Measurements from ENCODE around the gene PFDN6. TPM values are rescaled to one million over a fixed set of nuclear protein-coding genes. Genes with fewer than 3 reads are reported as not detected.

Gene PFDN6
- total RNA-seq, 1 experiment from 2014 or later: 85.8 TPM

DNA sequence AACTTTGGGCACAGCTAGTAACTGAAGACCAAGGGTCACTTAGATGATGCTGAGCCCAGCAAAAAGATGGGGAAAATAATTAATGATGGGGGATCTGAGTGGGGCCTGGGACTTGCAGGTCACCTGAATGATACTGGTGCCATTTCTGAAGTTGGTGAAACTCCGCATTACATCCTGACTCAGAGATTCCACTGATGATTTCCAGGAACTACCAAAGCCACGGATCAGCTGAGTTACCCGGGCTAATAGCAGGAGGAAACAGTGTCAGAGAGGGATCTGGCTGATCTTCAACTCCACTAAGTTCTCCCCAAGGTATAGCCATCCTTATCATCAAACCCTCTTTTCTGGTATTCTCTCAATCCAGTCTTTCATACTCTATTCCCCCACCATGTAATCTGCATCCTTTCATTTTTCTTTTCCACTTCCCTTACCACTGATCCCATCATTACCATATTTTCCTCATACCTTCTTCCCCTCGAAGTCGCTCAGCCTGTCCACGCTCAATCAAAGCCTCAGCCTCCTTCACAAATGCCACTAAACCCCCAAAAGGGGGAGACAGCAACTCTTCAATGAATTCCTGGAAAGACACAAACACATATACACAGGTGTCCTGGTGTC, 37.9 kb upstream of the PFDN6 start:
- no peak overlapping the region for H2BK5ac ChIP-seq (ENCODE audit: insufficient read length, low read length)
- no peaks in the 10 kb centered on the region for H3K9me3 ChIP-seq (ENCODE audit: control insufficient read depth, low read depth, low read length)
- no peaks in the 10 kb centered on the region; the same call in 1 of the 2 replicates for H3K4me1 ChIP-seq (ENCODE audit: insufficient read depth, low read length)
- H3K36me3 Mint-ChIP-seq (ENCODE audit: insufficient read depth in 1 of 3, low read depth in 3 of 3): peaks cover 10 to 29% (median 23%) of the 10 kb centered on the region in 3 experiments; a peak in 6 of 7 replicates
- H3K27me3 ChIP-seq (ENCODE audit: insufficient read depth, low read length): no peaks in the 10 kb centered on the region; the same call in 1 of the 2 replicates
- no peak overlapping the region for H3K4ac ChIP-seq (ENCODE audit: low read depth, low read length)
- no peak overlapping the region for H2BK15ac ChIP-seq (ENCODE audit: low read depth, low read length)
- 100% methylated on average over 3 of the region's 6 CpGs for WGBS (ENCODE audit: extremely low coverage, insufficient read length, low lambda C conversion rate)
- no peak overlapping the region for H3K9ac ChIP-seq (ENCODE audit: extremely low read depth, insufficient read length, low read length)
- no peak overlapping the region for H3K27ac ChIP-seq (ENCODE audit: insufficient read length, low read depth, low read length)
- no peak for DNase-seq
- no peak overlapping the region for H3K18ac ChIP-seq (ENCODE audit: insufficient read length, low read depth, low read length)
- H4K8ac ChIP-seq (replicated peaks; ENCODE audit: insufficient read length, low read depth, low read length): no peak overlapping the region
- H3K4me3 Mint-ChIP-seq: no peak overlapping the region; a peak in 1 of 5 replicates
- no peak overlapping the region for H3K27ac Mint-ChIP-seq
- H3K14ac ChIP-seq (ENCODE audit: insufficient read depth, low read length): no peak overlapping the region
- H4K20me1 ChIP-seq (ENCODE audit: control insufficient read depth, insufficient read depth, insufficient read length): no peaks in the 10 kb centered on the region
- H3K9me3 Mint-ChIP-seq: no peaks in the 10 kb centered on the region; a peak in 1 of 5 replicates
- no peak overlapping the region for H3K56ac ChIP-seq (ENCODE audit: insufficient read length, low read depth, low read length)
- no peaks in the 10 kb centered on the region for H3K79me1 ChIP-seq (ENCODE audit: insufficient read depth, low read depth, low read length, poor library complexity, severe bottlenecking)
- no peak overlapping the region for H3K23ac ChIP-seq (ENCODE audit: insufficient read length, low read depth, low read length)
- no peak overlapping the region for H2AFZ ChIP-seq (ENCODE audit: low read length)
- TF ChIP-seq, protein P1, sequence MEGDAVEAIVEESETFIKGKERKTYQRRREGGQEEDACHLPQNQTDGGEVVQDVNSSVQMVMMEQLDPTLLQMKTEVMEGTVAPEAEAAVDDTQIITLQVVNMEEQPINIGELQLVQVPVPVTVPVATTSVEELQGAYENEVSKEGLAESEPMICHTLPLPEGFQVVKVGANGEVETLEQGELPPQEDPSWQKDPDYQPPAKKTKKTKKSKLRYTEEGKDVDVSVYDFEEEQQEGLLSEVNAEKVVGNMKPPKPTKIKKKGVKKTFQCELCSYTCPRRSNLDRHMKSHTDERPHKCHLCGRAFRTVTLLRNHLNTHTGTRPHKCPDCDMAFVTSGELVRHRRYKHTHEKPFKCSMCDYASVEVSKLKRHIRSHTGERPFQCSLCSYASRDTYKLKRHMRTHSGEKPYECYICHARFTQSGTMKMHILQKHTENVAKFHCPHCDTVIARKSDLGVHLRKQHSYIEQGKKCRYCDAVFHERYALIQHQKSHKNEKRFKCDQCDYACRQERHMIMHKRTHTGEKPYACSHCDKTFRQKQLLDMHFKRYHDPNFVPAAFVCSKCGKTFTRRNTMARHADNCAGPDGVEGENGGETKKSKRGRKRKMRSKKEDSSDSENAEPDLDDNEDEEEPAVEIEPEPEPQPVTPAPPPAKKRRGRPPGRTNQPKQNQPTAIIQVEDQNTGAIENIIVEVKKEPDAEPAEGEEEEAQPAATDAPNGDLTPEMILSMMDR (conservative IDR thresholded peaks at IDR 0.05): no peak
- H4K91ac ChIP-seq (ENCODE audit: insufficient read length, low read depth, low read length): no peak overlapping the region
- no peak overlapping the region for H2BK20ac ChIP-seq (ENCODE audit: low read depth, low read length, poor library complexity, severe bottlenecking)
- H3K4me2 ChIP-seq (ENCODE audit: insufficient read depth, insufficient read length, low read length): no peak overlapping the region
- H3K4me1 Mint-ChIP-seq: peaks cover 20 to 24% of the 10 kb centered on the region in 2 experiments
- no peak overlapping the region for H4K5ac ChIP-seq (ENCODE audit: insufficient read length, low read depth, low read length)
- no peak overlapping the region for H2AK5ac ChIP-seq (ENCODE audit: insufficient read length, low read length)
- peaks cover 23% of the 10 kb centered on the region for H3K27me3 Mint-ChIP-seq (ENCODE audit: low read depth)
- no peak overlapping the region for H3T11ph ChIP-seq (ENCODE audit: low read length)
- H2BK120ac ChIP-seq (ENCODE audit: low read depth, low read length, poor library complexity, severe bottlenecking): no peak overlapping the region
- no peak overlapping the region for H2BK12ac ChIP-seq (ENCODE audit: insufficient read length, low read depth, low read length)
- no peaks in the 10 kb centered on the region for H3K79me2 ChIP-seq (ENCODE audit: insufficient read depth, low read length)
- peaks cover 17% of the 10 kb centered on the region for H3K23me2 ChIP-seq (ENCODE audit: insufficient read length, low read depth, low read length, poor library complexity, severe bottlenecking)

Measured in H9 (cell line).